HG03342 (cell line): ENCODE results near the gene ACTG2.
"Not testable (repeated sequence)": the region's sequence is repeated elsewhere in the genome, so short reads cannot be mapped to it uniquely, and the experiment has no call there.

Source experiments
- ATAC-seq: cut with Tn5 transposase; IDR thresholded peaks from one replicate; pipeline ENCODE4 v1.9.1; 2021; ENCODE audit warnings: mild to moderate bottlenecking, moderate library complexity; ENCODE audit not compliant: unreplicated experiment

Gene ACTG2

GRCh38 chr2:73931531-73932500, 39.0 kb downstream of the ACTG2 start:
- ATAC-seq: no peak

- no peak for ATAC-seq
These were observed 40.4 kb downstream of the ACTG2 start for GRCh38 chr2:73933194-73933593.

GRCh38 chr2:73935641-73936040, 42.8 kb downstream of the ACTG2 start:
- ATAC-seq: no peak

- ATAC-seq: no peak
These were observed 44.5 kb downstream of the ACTG2 start for GRCh38 chr2:73937103-73937885.

- ATAC-seq: no peak
These were observed 45.1 kb downstream of the ACTG2 start for GRCh38 chr2:73937899-73938298.

- ATAC-seq: no peak
These were observed 46.0 kb downstream of the ACTG2 start for GRCh38 chr2:73938718-73939352.

GRCh38 chr2:73939419-73939818, 46.6 kb downstream of the ACTG2 start:
- no peak for ATAC-seq

GRCh38 chr2:73940066-73940465, 47.3 kb downstream of the ACTG2 start:
- not testable (repeated sequence) for ATAC-seq

- no peak for ATAC-seq
These were observed 49.9 kb downstream of the ACTG2 start for GRCh38 chr2:73942664-73943063.

- ATAC-seq: no peak
These were observed 51.9 kb downstream of the ACTG2 start for GRCh38 chr2:73944714-73945113.

GRCh38 chr2:73946215-73946614, 53.4 kb downstream of the ACTG2 start:
- no peak for ATAC-seq

- no peak for ATAC-seq
These were observed 53.9 kb downstream of the ACTG2 start for GRCh38 chr2:73946666-73947065.

- ATAC-seq: no peak
These were observed 54.7 kb downstream of the ACTG2 start for GRCh38 chr2:73947412-73948018.

GRCh38 chr2:73949802-73950201, 57.0 kb downstream of the ACTG2 start:
- no peak for ATAC-seq

- no peak for ATAC-seq
These were observed 60.0 kb downstream of the ACTG2 start for GRCh38 chr2:73952499-73953446.

GRCh38 chr2:73956218-73956865, 63.5 kb downstream of the ACTG2 start:
- ATAC-seq: no peak

- ATAC-seq: no peak
These were observed 68.5 kb downstream of the ACTG2 start for GRCh38 chr2:73961274-73961673.

- no peak for ATAC-seq
These were observed 69.2 kb downstream of the ACTG2 start for GRCh38 chr2:73961823-73962615.

- ATAC-seq: no peak
These were observed 70.0 kb downstream of the ACTG2 start for GRCh38 chr2:73962798-73963197.
